Fibroblast of the aortic adventitia (primary cell): Measurements from ENCODE around the gene PHEX. TPM values are rescaled to one million over a fixed set of nuclear protein-coding genes. Genes with fewer than 3 reads are reported as not detected.

Experiments used
- DNase-seq: peaks from one replicate; pipeline ENCODE4 v3.0.0-alpha.2; 2010; ENCODE audit warnings: low read depth
- H3K4me3 ChIP-seq: 2 replicates; pipeline ENCODE4 v1.5.1; 2011; ENCODE audit warnings: low read depth, mild to moderate bottlenecking, control low read depth, low read length, moderate library complexity
- total RNA-seq: library from RNA; depleted of rRNA; stranded (reverse); fragments of >200 nt; gene quantifications from 2 replicates; pipeline ENCODE4 v1.2.3, GENCODE V29; 2012; ENCODE audit warnings: low replicate concordance
- TF ChIP-seq, protein P1 (sequence below): IDR thresholded peaks from 2 replicates; pipeline ENCODE4 v1.5.1; 2011; ENCODE audit warnings: mild to moderate bottlenecking, low read length, control low read depth, inconsistent platforms; ENCODE audit not compliant: insufficient read depth

Gene PHEX
- total RNA-seq, 1 donor = 6.7 TPM

DNA sequence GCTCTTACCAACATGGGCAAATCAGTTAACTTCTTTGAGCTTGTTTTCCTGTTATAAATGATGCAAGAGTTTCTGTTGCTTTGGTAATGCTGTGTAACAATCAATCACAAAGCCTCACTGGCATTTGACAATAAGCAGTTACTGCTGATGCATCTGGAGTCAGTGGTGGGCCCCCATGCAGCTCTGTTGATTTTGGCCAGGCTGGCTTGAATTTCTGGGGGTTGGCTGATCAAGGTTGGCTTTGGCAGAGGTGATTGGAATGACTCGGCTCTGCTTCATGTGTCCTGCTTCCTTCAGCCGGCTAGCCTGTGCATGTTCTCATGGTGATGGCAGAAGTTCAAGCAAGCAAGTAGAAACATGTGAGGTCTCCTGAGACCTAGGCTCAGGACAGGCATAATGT, 90.4 kb downstream of the PHEX start:
- TF ChIP-seq, protein P1, sequence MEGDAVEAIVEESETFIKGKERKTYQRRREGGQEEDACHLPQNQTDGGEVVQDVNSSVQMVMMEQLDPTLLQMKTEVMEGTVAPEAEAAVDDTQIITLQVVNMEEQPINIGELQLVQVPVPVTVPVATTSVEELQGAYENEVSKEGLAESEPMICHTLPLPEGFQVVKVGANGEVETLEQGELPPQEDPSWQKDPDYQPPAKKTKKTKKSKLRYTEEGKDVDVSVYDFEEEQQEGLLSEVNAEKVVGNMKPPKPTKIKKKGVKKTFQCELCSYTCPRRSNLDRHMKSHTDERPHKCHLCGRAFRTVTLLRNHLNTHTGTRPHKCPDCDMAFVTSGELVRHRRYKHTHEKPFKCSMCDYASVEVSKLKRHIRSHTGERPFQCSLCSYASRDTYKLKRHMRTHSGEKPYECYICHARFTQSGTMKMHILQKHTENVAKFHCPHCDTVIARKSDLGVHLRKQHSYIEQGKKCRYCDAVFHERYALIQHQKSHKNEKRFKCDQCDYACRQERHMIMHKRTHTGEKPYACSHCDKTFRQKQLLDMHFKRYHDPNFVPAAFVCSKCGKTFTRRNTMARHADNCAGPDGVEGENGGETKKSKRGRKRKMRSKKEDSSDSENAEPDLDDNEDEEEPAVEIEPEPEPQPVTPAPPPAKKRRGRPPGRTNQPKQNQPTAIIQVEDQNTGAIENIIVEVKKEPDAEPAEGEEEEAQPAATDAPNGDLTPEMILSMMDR = no peak
- DNase-seq = peak; percentile 97
- H3K4me3 ChIP-seq = no peak overlapping the region

DNA sequence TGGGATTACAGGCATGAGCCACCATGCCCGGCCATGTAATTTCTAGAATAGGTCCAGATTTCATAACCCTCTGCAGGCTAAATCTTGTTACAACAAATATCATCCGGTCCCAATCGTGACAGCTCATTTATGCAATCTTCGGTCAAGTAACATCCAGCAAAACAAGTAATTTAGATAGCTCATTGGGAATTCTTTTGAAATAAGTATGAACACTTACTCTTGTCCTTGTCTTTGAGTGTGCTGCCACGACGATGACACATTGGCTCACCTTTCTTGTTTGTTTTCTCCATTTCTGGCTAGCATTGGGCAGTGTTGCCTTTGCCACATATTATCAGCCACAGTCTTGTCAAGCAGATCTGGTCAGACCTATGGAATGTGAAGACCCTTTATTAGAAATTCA, 92.0 kb downstream of the PHEX start:
- DNase-seq = peak; percentile 54
- no peak overlapping the region for H3K4me3 ChIP-seq
- TF ChIP-seq, protein P1 = no peak

DNA sequence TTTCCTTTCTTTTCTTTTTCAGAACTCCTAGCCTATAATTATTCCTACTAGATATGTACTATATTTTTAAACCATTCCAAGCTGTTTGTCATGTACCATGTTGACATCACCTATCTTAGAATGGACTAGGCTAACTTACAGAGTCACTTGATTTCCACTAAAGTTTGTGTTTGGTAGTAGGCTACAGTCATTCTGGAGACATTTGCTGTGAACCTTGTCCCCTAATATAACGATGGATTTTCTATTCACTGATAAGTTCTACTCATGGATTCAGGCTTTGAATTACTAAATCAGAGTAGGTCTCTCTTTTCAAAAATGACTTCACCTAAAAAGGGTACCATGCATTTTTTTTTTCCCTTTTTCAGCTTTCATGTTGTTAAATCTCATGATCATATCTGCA, 93.4 kb downstream of the PHEX start:
- H3K4me3 ChIP-seq = no peak overlapping the region
- TF ChIP-seq, protein P1 = no peak
- no peak for DNase-seq

DNA sequence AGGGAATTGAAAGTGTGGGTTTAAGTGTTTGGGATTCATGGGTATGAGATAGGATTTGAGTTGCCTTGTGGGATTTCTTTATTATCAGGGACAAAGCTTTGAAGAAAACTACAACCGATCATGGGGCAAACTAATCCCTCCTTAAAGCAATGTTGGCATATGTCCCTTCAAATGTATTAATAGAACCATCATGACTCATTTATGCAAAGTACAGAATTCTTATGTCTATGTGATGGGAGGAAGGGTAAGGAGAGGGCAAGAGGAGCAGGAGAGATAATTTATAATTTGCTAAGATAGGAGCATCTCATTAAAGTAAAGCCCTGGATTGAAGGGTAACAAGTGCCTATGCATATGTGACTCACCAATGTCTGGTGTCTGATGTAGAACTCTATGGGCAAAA, 94.2 kb downstream of the PHEX start:
- TF ChIP-seq, protein P1 = no peak
- DNase-seq = peak; percentile 37
- no peak overlapping the region for H3K4me3 ChIP-seq

DNA sequence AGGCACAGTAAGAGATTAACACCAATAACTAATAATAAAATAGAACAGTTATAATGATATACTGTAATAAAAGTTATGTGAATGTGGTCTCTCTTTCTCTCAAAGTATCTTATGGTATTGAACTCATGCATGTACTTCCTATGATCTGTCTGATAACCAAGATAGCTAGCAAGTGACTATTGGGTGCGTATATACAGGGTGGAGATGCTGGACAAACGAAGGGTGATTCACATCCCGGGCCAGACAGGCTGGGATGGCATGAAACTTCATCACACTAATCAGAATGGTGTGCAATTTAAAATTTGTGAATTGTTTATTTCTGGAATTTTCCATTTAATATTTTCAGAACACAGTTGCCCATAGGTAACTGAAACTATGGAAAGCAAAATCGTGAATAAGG, 96.8 kb downstream of the PHEX start:
- DNase-seq = no peak
- TF ChIP-seq, protein P1 = no peak
- H3K4me3 ChIP-seq = no peak overlapping the region

DNA sequence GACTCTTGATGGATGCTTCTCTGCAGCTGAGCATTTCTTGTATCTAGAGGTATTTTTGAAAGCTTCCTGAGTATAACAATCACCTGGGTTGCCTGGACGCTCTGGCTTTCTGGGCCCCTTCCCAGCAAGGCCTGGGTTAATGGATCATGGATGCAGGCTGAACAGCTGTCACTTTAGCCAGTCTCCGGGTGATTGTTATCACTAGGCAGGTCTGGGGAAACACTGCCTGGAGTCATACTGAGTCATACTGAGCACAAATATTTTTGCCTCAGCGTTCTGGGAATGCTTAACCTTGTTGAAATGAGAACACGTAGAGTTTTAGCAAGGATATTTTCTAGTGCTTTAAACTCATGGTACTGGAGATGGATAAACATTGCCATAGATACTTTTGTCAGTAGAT, 102.6 kb downstream of the PHEX start:
- H3K4me3 ChIP-seq = no peak overlapping the region
- DNase-seq = peak; percentile 74
- TF ChIP-seq, protein P1 = no peak

DNA sequence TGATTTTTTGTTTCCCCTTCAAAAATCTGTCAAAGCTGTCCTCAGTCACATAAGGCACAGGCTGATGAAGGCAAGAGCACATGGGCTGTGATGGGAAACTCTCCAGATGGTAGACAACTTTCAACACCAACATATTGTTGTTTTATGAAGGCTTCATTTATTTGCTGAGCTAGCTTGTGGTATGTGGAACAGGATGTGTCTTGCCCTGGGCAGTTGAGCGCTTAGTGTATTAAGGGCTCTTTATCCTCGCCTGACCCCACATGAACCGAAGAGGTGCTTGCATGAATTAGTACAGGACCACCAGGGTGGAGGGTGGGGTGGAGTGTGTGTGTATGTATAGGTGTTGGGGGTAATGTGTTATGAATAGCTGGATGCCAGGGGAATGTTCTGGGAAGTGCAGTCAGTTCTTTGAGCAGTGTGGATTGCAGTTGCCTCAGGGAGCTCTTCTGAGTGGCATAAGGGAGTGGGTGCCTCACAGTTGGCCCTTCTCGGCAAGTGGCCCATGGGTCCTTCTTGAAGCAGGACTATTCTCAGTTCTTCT, 103.1 kb downstream of the PHEX start:
- TF ChIP-seq, protein P1 = no peak
- H3K4me3 ChIP-seq = no peak overlapping the region
- peak; percentile 33 for DNase-seq
